Measurements from ENCODE around the gene RECQL5.

DNA sequence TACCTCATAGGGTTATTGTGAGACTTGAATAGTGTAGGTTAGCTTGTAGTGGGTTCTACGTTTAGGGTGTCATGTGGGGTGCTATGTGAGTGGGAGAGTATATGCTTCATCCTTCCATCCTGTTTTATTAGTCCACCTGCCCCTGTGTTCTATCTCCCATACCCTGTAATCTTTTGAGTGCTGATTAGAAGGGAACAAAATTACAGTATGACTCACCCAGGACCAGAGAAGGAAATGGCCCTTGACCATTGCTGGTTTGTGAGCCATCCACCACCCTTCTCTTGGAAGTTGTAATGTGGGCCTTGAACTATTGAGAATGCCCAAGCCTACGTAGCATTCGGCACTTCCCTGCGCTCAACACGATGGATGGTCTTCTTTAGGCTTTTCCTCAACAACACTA, 17.3 kb upstream of the RECQL5 start:
- TF ChIP-seq POU2F2 (IDR thresholded peaks at IDR 0.05; ENCODE audit: low read depth, low read length) (no peak), POLR2A (IDR thresholded peaks at IDR 0.05; ENCODE audit: low read depth, low read length) (no peak)

Measured in GM12891 (cell line).